IMR-90 (cell line): ENCODE measurements around the gene CCSER1. TPM values are rescaled to one million over a fixed set of nuclear protein-coding genes. Genes with fewer than 3 reads are reported as not detected.

Experiments
- ATAC-seq: fragments of 200-7000 bp; cut with Tn5 transposase; 2 replicates; pipeline ENCODE4 v1.9.1; 2020; ENCODE audit warnings: low read depth, mild to moderate bottlenecking, moderate library complexity
- BruUV-seq: library from RNA; stranded (reverse); fragments of 400-500 nt; replicated peaks from 2 replicates; lab custom pipeline; 2021; lab: Mats Ljungman, UMichigan
- CTCF ChIA-PET: fragments of 300-600 bp; formaldehyde crosslinking; extraction: SDS; loops from one replicate; lab custom pipeline; 2021; ENCODE audit warnings: antibody characterized with exemption; lab: Yijun Ruan, JAX
- POLR2A ChIA-PET: fragments of 300-600 bp; sonication (Branson Sonifier 250); formaldehyde crosslinking; loops from one replicate; lab custom pipeline; 2022; ENCODE audit warnings: antibody characterized with exemption; ENCODE audit not compliant: unreplicated experiment; lab: Charles Lee
- DNase-seq: peaks from one replicate; pipeline ENCODE4 v3.0.0; 2013
- H2AFZ ChIP-seq: replicated peaks from 2 replicates; pipeline ENCODE3; 2013; ENCODE audit warnings: low read length, mild to moderate bottlenecking; ENCODE audit not compliant: poor library complexity
- H2AK5ac ChIP-seq: 2 replicates; pipeline ENCODE4 v1.6.1; 2013; ENCODE audit warnings: low read depth, low read length, inconsistent platforms
- H2AK9ac ChIP-seq: replicated peaks from 2 replicates; pipeline ENCODE3; 2013; ENCODE audit warnings: mild to moderate bottlenecking, low read depth, low read length, moderate library complexity; ENCODE audit not compliant: poor library complexity
- H2BK120ac ChIP-seq: 2 replicates; pipeline ENCODE4 v1.6.1; 2013; ENCODE audit warnings: low read depth, low read length, inconsistent platforms
- H2BK15ac ChIP-seq: 3 replicates; pipeline ENCODE4 v1.6.1; 2013; ENCODE audit warnings: low read depth, low read length, inconsistent platforms
- H2BK20ac ChIP-seq: 2 replicates; pipeline ENCODE4 v1.6.1; 2013; ENCODE audit warnings: low read depth, mild to moderate bottlenecking, inconsistent platforms, low read length, moderate library complexity
- H2BK5ac ChIP-seq: 2 replicates; pipeline ENCODE4 v1.6.1; 2013; ENCODE audit warnings: mild to moderate bottlenecking, low read depth, low read length, inconsistent platforms; ENCODE audit not compliant: poor library complexity, severe bottlenecking
- H3K14ac ChIP-seq: replicated peaks from 2 replicates; pipeline ENCODE4 v1.6.1; 2013; ENCODE audit warnings: low read depth, low read length, inconsistent platforms
- H3K18ac ChIP-seq: 2 replicates; pipeline ENCODE4 v1.6.1; 2013; ENCODE audit warnings: low read depth, low read length, control low read depth
- H3K23ac ChIP-seq: 2 replicates; pipeline ENCODE4 v1.6.1; 2013; ENCODE audit warnings: low read depth, low read length, inconsistent platforms
- H3K27ac ChIP-seq: 2 replicates; pipeline ENCODE4 v1.5.1; 2013; ENCODE audit warnings: mild to moderate bottlenecking, control low read depth, low read length; ENCODE audit not compliant: insufficient read depth
- H3K27me3 ChIP-seq: 2 replicates; pipeline ENCODE4 v1.6.1; 2013; ENCODE audit warnings: low read length; ENCODE audit not compliant: control insufficient read depth, insufficient read depth
- H3K36me3 ChIP-seq: 2 replicates; pipeline ENCODE4 v1.6.1; 2013; ENCODE audit warnings: low read length, mixed read lengths; ENCODE audit not compliant: control insufficient read depth, insufficient read depth
- H3K4ac ChIP-seq: 2 replicates; pipeline ENCODE4 v1.6.1; 2013; ENCODE audit warnings: low read depth, low read length, inconsistent platforms
- H3K4me1 ChIP-seq: 2 replicates; pipeline ENCODE4 v1.6.1; 2013; ENCODE audit warnings: low read length, mixed read lengths; ENCODE audit not compliant: control insufficient read depth, insufficient read depth
- H3K4me2 ChIP-seq: 2 replicates; pipeline ENCODE4 v1.6.1; 2013; ENCODE audit warnings: low read depth, mild to moderate bottlenecking, control low read depth, low read length, moderate library complexity
- H3K4me3 ChIP-seq: 2 replicates; pipeline ENCODE4 v1.5.1; 2013; ENCODE audit warnings: low read depth, mild to moderate bottlenecking, control low read depth, low read length, moderate library complexity; ENCODE audit not compliant: insufficient read depth
- H3K56ac ChIP-seq: 2 replicates; pipeline ENCODE4 v1.6.1; 2013; ENCODE audit warnings: low read length, inconsistent platforms; ENCODE audit not compliant: insufficient read depth; ENCODE audit errors: extremely low read depth
- H3K79me1 ChIP-seq, 2 experiments: 2 replicates each; pipeline ENCODE4 v1.6.1; 2013; ENCODE audit warnings: low read length in 2 of 2, inconsistent platforms in 1 of 2, low read depth in 1 of 2
- H3K9ac ChIP-seq: 2 replicates; pipeline ENCODE4 v1.6.1; 2013; ENCODE audit warnings: low read depth, low read length, control low read depth
- H3K9me1 ChIP-seq: 2 replicates; pipeline ENCODE4 v1.6.1; 2013; ENCODE audit warnings: low read length, inconsistent platforms; ENCODE audit not compliant: insufficient read depth
- H3K9me3 ChIP-seq: 2 replicates; pipeline ENCODE4 v1.6.1; 2013; ENCODE audit warnings: low read length; ENCODE audit not compliant: control insufficient read depth, insufficient read depth
- H4K20me1 ChIP-seq: 2 replicates; pipeline ENCODE4 v1.6.1; 2013; ENCODE audit warnings: low read length, inconsistent platforms; ENCODE audit not compliant: insufficient read depth
- H4K5ac ChIP-seq: 2 replicates; pipeline ENCODE4 v1.6.1; 2013; ENCODE audit warnings: mild to moderate bottlenecking, low read depth, low read length, control low read depth
- H4K8ac ChIP-seq, 2 experiments: 2 replicates each; pipeline ENCODE4 v1.6.1; 2013; ENCODE audit warnings: low read depth in 2 of 2, low read length in 2 of 2, control low read depth in 1 of 2, inconsistent platforms in 1 of 2
- H4K91ac ChIP-seq: 2 replicates; pipeline ENCODE4 v1.6.1; 2013; ENCODE audit warnings: low read depth, low read length, inconsistent platforms; ENCODE audit not compliant: insufficient read depth
- CEBPB ChIP-seq: IDR thresholded peaks from 2 replicates; pipeline ENCODE4 v1.6.1; 2012; ENCODE audit warnings: low read depth, low read length, improper control_type of control experiment
- CHD1 ChIP-seq: IDR thresholded peaks from 2 replicates; pipeline ENCODE4 v1.6.1; 2012; ENCODE audit warnings: low read depth, low read length, improper control_type of control experiment
- MAFK ChIP-seq: IDR thresholded peaks from 2 replicates; pipeline ENCODE4 v1.6.1; 2012; ENCODE audit warnings: low read depth, low read length, improper control_type of control experiment
- MAZ ChIP-seq: IDR thresholded peaks from 2 replicates; pipeline ENCODE4 v1.6.1; 2012; ENCODE audit warnings: low read depth, mild to moderate bottlenecking, low read length, improper control_type of control experiment, moderate library complexity, borderline replicate concordance
- POLR2A ChIP-seq: IDR thresholded peaks from 2 replicates; pipeline ENCODE4 v1.6.1; 2012; ENCODE audit warnings: mild to moderate bottlenecking, low read depth, low read length
- WGBS, 2 experiments: methylation state at CpG; one replicate each; pipeline versions ENCODE4 v1.1.5 to v1.1.7; 2013; ENCODE audit warnings: missing lambda C conversion rate in 2 of 2; ENCODE audit not compliant: insufficient read length in 1 of 2; ENCODE audit errors: extremely low coverage in 2 of 2; 5-methylcytosine and 5-hydroxymethylcytosine counted together
- dilution Hi-C: fragments of 300-500 bp; cut with HindIII; formaldehyde crosslinking; loops from one replicate; pipeline ENCODE4 v1.14.3; 2018; ENCODE audit warnings: low sequenced_read_pairs; ENCODE audit not compliant: unreplicated experiment
- in situ Hi-C: fragments of 300-500 bp; cut with MboI; formaldehyde crosslinking; loops from 3 replicates; pipeline ENCODE4 v1.14.3; 2019; ENCODE audit warnings: low sequenced_read_pairs, inconsistent platforms, mixed read lengths
- intact Hi-C: fragments of 100-400 bp; cut with micrococcal nuclease; formaldehyde crosslinking; loops from 2 replicates; pipeline ENCODE4 v1.10.0; 2022
- polyA plus RNA-seq, 3 experiments: library from polyadenylated mRNA; depleted of rRNA; stranded (reverse); fragments of >200 nt; gene quantifications; 2 replicates each; pipeline ENCODE4 v1.2.3, GENCODE V29; 2012; ENCODE audit warnings: low replicate concordance in 1 of 3
- total RNA-seq: library from RNA; depleted of rRNA; stranded (reverse); fragments of >200 nt; gene quantifications from 2 replicates; pipeline ENCODE4 v1.2.3, GENCODE V29; 2012
- TF ChIP-seq, protein P1 (sequence below): fragments of 150-350 bp; IDR thresholded peaks from 2 replicates; pipeline ENCODE4 v1.6.1; 2016; ENCODE audit warnings: low read depth, mild to moderate bottlenecking, low read length, moderate library complexity, borderline replicate concordance

CCSER1 gene
- total and polyA plus RNA-seq, 2 of the 4 experiments (the other 2 are of a cell fraction) = not detected

DNA sequence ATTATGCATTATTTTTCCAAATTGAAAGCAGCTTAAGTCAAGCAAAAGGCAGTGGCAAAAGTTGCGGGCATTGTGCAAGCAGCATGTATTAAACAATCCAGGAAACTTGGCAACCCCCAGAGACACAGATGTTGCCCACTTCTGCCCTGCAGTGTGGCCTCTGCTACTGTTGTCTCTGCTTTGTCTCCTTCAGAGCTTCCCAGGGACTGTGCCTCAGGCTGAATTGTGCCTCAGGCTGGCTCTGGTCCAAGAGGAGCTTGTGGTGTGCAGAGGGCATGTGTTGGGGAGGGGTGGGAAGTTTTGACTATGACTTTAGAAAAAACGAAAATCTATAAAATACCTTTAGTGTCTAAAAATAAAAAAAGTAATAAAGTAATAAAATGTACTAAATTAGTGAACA is 201.4 kb downstream of the CCSER1 start:
- Histone ChIP-seq H3K4me2 (peak overlapping the region; percentile 75; the same call in 1 of the 2 replicates), H3K27me3 (no peaks in the 10 kb centered on the region), H4K8ac (no peak overlapping the region; a peak in 1 of 4 replicates), H4K5ac (no peak overlapping the region), H3K18ac (no peak overlapping the region), H2BK5ac (no peak overlapping the region), H3K56ac (no peak overlapping the region), H2AK5ac (no peak overlapping the region), H3K9ac (no peak overlapping the region), H3K9me3 (no peaks in the 10 kb centered on the region), H3K4ac (no peak overlapping the region), H2AK9ac (no peak overlapping the region), H4K20me1 (no peaks in the 10 kb centered on the region), H3K23ac (no peak overlapping the region), H4K91ac (no peak overlapping the region), H2AFZ (peak overlapping the region; percentile 76), H3K9me1 (no peaks in the 10 kb centered on the region), H2BK120ac (no peak overlapping the region), H2BK20ac (no peak overlapping the region), H2BK15ac (no peak overlapping the region), H3K27ac (no peak overlapping the region), H3K4me3 (no peak overlapping the region), H3K4me1 (peaks cover 3% of the 10 kb centered on the region; the same call in 1 of the 2 replicates), H3K79me1 (no peaks in the 10 kb centered on the region), H3K36me3 (no peaks in the 10 kb centered on the region), H3K14ac (no peak overlapping the region)
- BruUV-seq = no TSS peak
- in situ Hi-C loops = no loop called here
- ATAC-seq (no peak; the same call in 1 of the 2 replicates), DNase-seq (peak; percentile 4)
- no CpG with 5 or more reads among the region's 2 CpGs for WGBS, 2 experiments
- dilution Hi-C loops = no loop called here
- TF ChIP-seq CEBPB (no peak), POLR2A (no peak), MAZ (no peak), CHD1 (no peak), MAFK (no peak)
- TF ChIP-seq, protein P1, sequence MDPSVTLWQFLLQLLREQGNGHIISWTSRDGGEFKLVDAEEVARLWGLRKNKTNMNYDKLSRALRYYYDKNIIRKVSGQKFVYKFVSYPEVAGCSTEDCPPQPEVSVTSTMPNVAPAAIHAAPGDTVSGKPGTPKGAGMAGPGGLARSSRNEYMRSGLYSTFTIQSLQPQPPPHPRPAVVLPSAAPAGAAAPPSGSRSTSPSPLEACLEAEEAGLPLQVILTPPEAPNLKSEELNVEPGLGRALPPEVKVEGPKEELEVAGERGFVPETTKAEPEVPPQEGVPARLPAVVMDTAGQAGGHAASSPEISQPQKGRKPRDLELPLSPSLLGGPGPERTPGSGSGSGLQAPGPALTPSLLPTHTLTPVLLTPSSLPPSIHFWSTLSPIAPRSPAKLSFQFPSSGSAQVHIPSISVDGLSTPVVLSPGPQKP = no peak
- ChIA-PET CTCF (no interaction called here), POLR2A (no interaction called here)
- intact Hi-C loops = no loop called here
